K562 (cell line): ENCODE measurements around the gene TNFRSF19. TPM values are rescaled to one million over a fixed set of nuclear protein-coding genes. Genes with fewer than 3 reads are reported as not detected.

ENCODE experiments used
- ATAC-seq: fragments of 200-7000 bp; cut with Tn5 transposase; 3 replicates; pipeline ENCODE4 v1.9.1; 2020; ENCODE audit warnings: moderate library complexity
- BruUV-seq: library from RNA; stranded (reverse); fragments of 400-500 nt; replicated peaks from 2 replicates; lab custom pipeline; 2021; lab: Mats Ljungman, UMichigan
- CTCF ChIA-PET: fragments of 300-600 bp; formaldehyde crosslinking; extraction: SDS; loops from one replicate; lab custom pipeline; 2021; ENCODE audit warnings: low intra/inter-chr PET ratio; lab: Yijun Ruan, JAX
- POLR2A ChIA-PET: fragments of 300-600, 350-650 bp; sonication (Branson Sonifier 250); formaldehyde crosslinking; extraction: SDS; loops from one replicate; lab custom pipeline; 2021; ENCODE audit warnings: antibody characterized with exemption, inconsistent platforms; lab: Yijun Ruan, JAX
- DNase-seq, 4 experiments: peaks; one replicate each; pipeline versions ENCODE4 v3.0.0 to v3.0.0-alpha.2; 2011 to 2018; ENCODE audit warnings: low spot score in 3 of 4, mixed read lengths in 3 of 4; ENCODE audit errors: extremely low read depth in 1 of 4
- FAIRE-seq: peaks from 2 replicates; lab custom pipeline; 2011; peaks lifted over from hg19 to GRCh38; lab: Jason Lieb, UNC
- H2AFZ ChIP-seq: 2 replicates; pipeline ENCODE4 v1.6.0; 2011; ENCODE audit warnings: low read depth, low read length, control low read depth, inconsistent platforms
- H3K27ac ChIP-seq: fragments of 200-600 bp; 3 replicates; pipeline ENCODE4 v1.8.0; 2011; ENCODE audit warnings: low read depth, mild to moderate bottlenecking, control low read depth, inconsistent platforms, low read length, moderate library complexity, mixed read lengths; ENCODE audit errors: extremely low read depth
- H3K27me3 ChIP-seq, 2 experiments: fragments of 300-600 bp in 1 of 2; 2 replicates in 1 of 2; 3 replicates in 1 of 2; pipeline versions ENCODE4 v1.6.0 to v1.8.0; 2011; ENCODE audit warnings: inconsistent platforms in 2 of 2, low read length in 2 of 2, mild to moderate bottlenecking in 1 of 2, mixed read lengths in 1 of 2, moderate library complexity in 1 of 2; ENCODE audit not compliant: control insufficient read depth in 2 of 2, insufficient read depth in 2 of 2
- H3K36me3 ChIP-seq: fragments of 300-600 bp; 3 replicates; pipeline ENCODE4 v1.8.0; 2011; ENCODE audit warnings: mild to moderate bottlenecking, low read length, inconsistent platforms; ENCODE audit not compliant: control insufficient read depth, insufficient read depth
- H3K4me1 ChIP-seq, 2 experiments: fragments of 200-600 bp in 1 of 2; replicated peaks in 1 of 2; 2 replicates in 1 of 2; 3 replicates in 1 of 2; pipeline versions ENCODE4 v1.5.1 to v1.8.0; 2011; ENCODE audit warnings: inconsistent platforms in 2 of 2, low read length in 2 of 2, mild to moderate bottlenecking in 1 of 2, mixed read lengths in 1 of 2, moderate library complexity in 1 of 2; ENCODE audit not compliant: control insufficient read depth in 2 of 2, insufficient read depth in 2 of 2
- H3K4me2 ChIP-seq: 2 replicates; pipeline ENCODE4 v1.6.1; 2011; ENCODE audit warnings: low read length, control low read depth, inconsistent platforms, mixed read lengths; ENCODE audit not compliant: insufficient read depth
- H3K4me3 ChIP-seq: fragments of 200-600 bp; sonication (generic), shearing (Covaris generic); 2 replicates; pipeline ENCODE4 v1.5.1; 2016; ENCODE audit warnings: control low read depth, inconsistent platforms
- H3K79me2 ChIP-seq: fragments of 200-600 bp; 3 replicates; pipeline ENCODE4 v1.8.0; 2011; ENCODE audit warnings: low read length, inconsistent platforms; ENCODE audit not compliant: control insufficient read depth, insufficient read depth
- H3K9ac ChIP-seq, 2 experiments: 2 replicates each; pipeline versions ENCODE4 v1.6.0 to v1.6.1; 2011; ENCODE audit warnings: low read depth in 2 of 2, low read length in 2 of 2, control low read depth in 1 of 2, inconsistent platforms in 1 of 2, mild to moderate bottlenecking in 1 of 2, mixed read lengths in 1 of 2; ENCODE audit not compliant: insufficient read depth in 1 of 2
- H3K9me1 ChIP-seq: one replicate; pipeline ENCODE4 v1.6.0; 2011; ENCODE audit warnings: inconsistent platforms, mild to moderate bottlenecking, low read length, moderate library complexity; ENCODE audit not compliant: control insufficient read depth, insufficient read depth
- H3K9me3 ChIP-seq: replicated peaks from 2 replicates; pipeline ENCODE4 v1.5.1; 2011; ENCODE audit warnings: low read depth, low read length, inconsistent platforms; ENCODE audit not compliant: control insufficient read depth, insufficient read depth
- H4K20me1 ChIP-seq: replicated peaks from 2 replicates; pipeline ENCODE4 v1.6.1; 2011; ENCODE audit warnings: low read length, inconsistent platforms, mixed read lengths; ENCODE audit not compliant: control insufficient read depth, insufficient read depth
- AFF1 ChIP-seq, 2 experiments: fragments of 450-650 bp; IDR thresholded peaks; 2 replicates each; pipeline ENCODE4 v1.6.1; 2018; ENCODE audit warnings: mild to moderate bottlenecking in 2 of 2, low read depth in 1 of 2; ENCODE audit not compliant: partially characterized antibody in 2 of 2
- KAT8 ChIP-seq: fragments of 450-650 bp; IDR thresholded peaks from 2 replicates; pipeline ENCODE4 v1.6.1; 2016; ENCODE audit warnings: low read depth, mild to moderate bottlenecking
- KLF1 ChIP-seq: fragments of 450-650 bp; IDR thresholded peaks from 2 replicates; pipeline ENCODE4 v1.6.1; 2016; ENCODE audit warnings: missing genetic modification characterization, missing compliant biosample characterization
- MXD1 ChIP-seq: fragments of 250-450 bp; sonication (Bioruptor Pico); IDR thresholded peaks from 2 replicates; pipeline ENCODE4 v1.8.0; 2021; ENCODE audit warnings: borderline replicate concordance, mild to moderate bottlenecking, moderate library complexity; ENCODE audit not compliant: poor library complexity, severe bottlenecking
- NELFE ChIP-seq: IDR thresholded peaks from 2 replicates; pipeline ENCODE4 v1.6.1; 2011; ENCODE audit warnings: mild to moderate bottlenecking; ENCODE audit not compliant: insufficient read depth, insufficient read length
- PPARD ChIP-seq: fragments of 250-450 bp; sonication (Bioruptor Pico); IDR thresholded peaks from 2 replicates; pipeline ENCODE4 v1.8.0; 2022; ENCODE audit warnings: inconsistent platforms, mild to moderate bottlenecking, moderate library complexity
- TCF7 ChIP-seq: sonication (generic); IDR thresholded peaks from 2 replicates; pipeline ENCODE4 v1.6.1; 2016; ENCODE audit warnings: antibody characterized with exemption, borderline replicate concordance
- U2AF2 ChIP-seq: fragments of 200-400 bp; formaldehyde crosslinking; optimal IDR thresholded peaks from 2 replicates; pipeline ENCODE3; 2017; ENCODE audit warnings: low read depth, mild to moderate bottlenecking, low read length
- ZBTB11 ChIP-seq, 3 experiments: fragments of 200-800 bp in 1 of 3; fragments of 250-450 bp in 1 of 3; fragments of 450-650 bp in 1 of 3; sonication (Bioruptor Pico) in 1 of 3; sonication (Bioruptor generic) in 1 of 3; formaldehyde crosslinking in 1 of 3; IDR thresholded peaks; 2 replicates each; pipeline versions ENCODE4 v1.6.1 to v1.8.0; 2016 to 2022; ENCODE audit warnings: mild to moderate bottlenecking in 2 of 3, missing genetic modification characterization in 2 of 3, missing compliant biosample characterization in 1 of 3, moderate library complexity in 1 of 3
- ZNF436 ChIP-seq: fragments of 250-450, 450-650 bp; sonication (Bioruptor Pico); formaldehyde crosslinking; IDR thresholded peaks from 2 replicates; pipeline ENCODE4 v1.7.0; 2020; ENCODE audit warnings: mild to moderate bottlenecking
- ZNF696 ChIP-seq: fragments of 250-450 bp; sonication (Bioruptor Pico); conservative IDR thresholded peaks from 2 replicates; pipeline ENCODE4 v1.4.0; 2020; ENCODE audit warnings: mild to moderate bottlenecking, moderate library complexity
- WGBS: fragments of 100-300 bp; shearing (Covaris generic); methylation state at CpG from one replicate; pipeline ENCODE4 v1.1.6; 2016; ENCODE audit warnings: low coverage, mixed read lengths; ENCODE audit not compliant: insufficient coverage; ENCODE audit errors: missing lambda C conversion rate; 5-methylcytosine and 5-hydroxymethylcytosine counted together
- in situ Hi-C: fragments of 300-500 bp; cut with MboI; formaldehyde crosslinking; loops from 4 replicates; pipeline ENCODE4 v1.15.0; 2018; ENCODE audit warnings: inconsistent platforms, mixed read lengths
- intact Hi-C: fragments of 100-400 bp; cut with micrococcal nuclease; formaldehyde crosslinking; loops from 2 replicates; pipeline ENCODE4 v1.14.2; 2022
- polyA plus RNA-seq, 8 experiments: library from polyadenylated mRNA; depleted of rRNA in 4 of 8; stranded (reverse) in 5 of 8; unstranded in 3 of 8; fragments of >200 nt; fragmentation: Nextera tagmentation in 2 of 8; fragmentation: Illumina TruSeq in 1 of 8; extraction: Ambion mirVana in 2 of 8; extraction: Trizol in 1 of 8; gene quantifications; 2 replicates each; pipeline versions ENCODE4 v1.2.1 to v1.2.3, GENCODE V29; 2011 to 2014; ENCODE audit warnings: inconsistent platforms in 1 of 8, missing spikeins in 1 of 8
- total RNA-seq, 7 experiments: library from RNA; depleted of rRNA in 6 of 7; stranded (reverse); fragments of >200 nt in 6 of 7; fragmentation: Illumina TruSeq in 2 of 7; extraction: Trizol in 2 of 7; gene quantifications; 2 replicates each; pipeline versions ENCODE4 v1.2.1 to v1.2.3, GENCODE V29; 2011 to 2021; ENCODE audit warnings: low replicate concordance in 1 of 7

TNFRSF19 gene
- total and polyA plus RNA-seq, 9 of the 15 experiments (the other 6 are each of a cell fraction or from before 2014, with no cell fraction given): 0.01 to 0.07 TPM; not detected in 7

- TF ChIP-seq KAT8 (no peak), MXD1 (CRISPR knock-in tag) (no peak), ZNF696 (no peak), U2AF2 (no peak)
Observed at GRCh38 chr13:23550163-23550562, 20.0 kb upstream of the TNFRSF19 start (continued).

- CTCF ChIA-PET: no interaction called here
- H3K27ac ChIP-seq: no peak overlapping the region
- H3K9ac ChIP-seq: no peak overlapping the region
- H4K20me1 ChIP-seq: no peaks in the 10 kb centered on the region
- H3K79me2 ChIP-seq: no peaks in the 10 kb centered on the region
- H3K4me1 ChIP-seq: no peaks in the 10 kb centered on the region
- no peaks in the 10 kb centered on the region for H3K9me1 ChIP-seq
- POLR2A ChIA-PET: interaction anchor here (0.5 to 0.8 kb wide), 2 partner anchors 14 to 43 kb away, joined by 3 to 4 read pairs; no protein-coding TSS in a partner anchor
- no peak overlapping the region for H3K4me3 ChIP-seq
- intact Hi-C loops (no loop called here), in situ Hi-C loops (no loop called here)
- H3K4me2 ChIP-seq: no peak overlapping the region
- ATAC-seq (no peak), FAIRE-seq (no peak), DNase-seq (no peak)
- H3K27me3 ChIP-seq: peaks cover 4 to 7% of the 10 kb centered on the region in 2 experiments; a peak in 3 of 5 replicates
- H3K9me3 ChIP-seq: no peaks in the 10 kb centered on the region
- H2AFZ ChIP-seq: no peak overlapping the region
- H3K36me3 ChIP-seq: no peaks in the 10 kb centered on the region
- no TSS peak for BruUV-seq
- WGBS: 0% methylated on average over 4 of the region's 4 CpGs
- TF ChIP-seq PPARD (CRISPR knock-in tag) (no peak), NELFE (no peak), AFF1 (IDR thresholded peaks at IDR 0.05; ENCODE audit: low read depth in 1 of 2, partially characterized antibody in 2 of 2) (no peak), ZNF436 (no peak), ZBTB11 (CRISPR knock-in tag; IDR thresholded peaks at IDR 0.05) (no peak), KLF1 (tag) (no peak), TCF7 (no peak)
Observed at GRCh38 chr13:23551213-23552008, 18.8 kb upstream of the TNFRSF19 start.
